K562 (cell line): ENCODE measurements around the gene TMEM95. TPM values are rescaled to one million over a fixed set of nuclear protein-coding genes. Genes with fewer than 3 reads are reported as not detected.

ENCODE experiments used
- ELF2 ChIP-seq: fragments of 250-450 bp; sonication (Bioruptor Pico); IDR thresholded peaks from 2 replicates; pipeline ENCODE4 v1.5.0; 2021; ENCODE audit warnings: mild to moderate bottlenecking
- RNF219 ChIP-seq: fragments of 250-450 bp; sonication (Bioruptor Pico); IDR thresholded peaks from 2 replicates; pipeline ENCODE4 v1.5.0; 2022; ENCODE audit warnings: mild to moderate bottlenecking
- SMARCA5 ChIP-seq: fragments of 450-650 bp; IDR thresholded peaks from 2 replicates; pipeline ENCODE4 v1.6.1; 2016
- ZNF318 ChIP-seq, 2 experiments: fragments of 450-650 bp; IDR thresholded peaks; 2 replicates each; pipeline ENCODE4 v1.6.1; 2016; ENCODE audit warnings: mild to moderate bottlenecking in 2 of 2, borderline replicate concordance in 1 of 2, low read depth in 1 of 2, moderate library complexity in 1 of 2
- polyA plus RNA-seq, 8 experiments: library from polyadenylated mRNA; depleted of rRNA in 4 of 8; stranded (reverse) in 5 of 8; unstranded in 3 of 8; fragments of >200 nt; fragmentation: Nextera tagmentation in 2 of 8; fragmentation: Illumina TruSeq in 1 of 8; extraction: Ambion mirVana in 2 of 8; extraction: Trizol in 1 of 8; gene quantifications; 2 replicates each; pipeline versions ENCODE4 v1.2.1 to v1.2.3, GENCODE V29; 2011 to 2014; ENCODE audit warnings: inconsistent platforms in 1 of 8, missing spikeins in 1 of 8
- total RNA-seq, 7 experiments: library from RNA; depleted of rRNA in 6 of 7; stranded (reverse); fragments of >200 nt in 6 of 7; fragmentation: Illumina TruSeq in 2 of 7; extraction: Trizol in 2 of 7; gene quantifications; 2 replicates each; pipeline versions ENCODE4 v1.2.1 to v1.2.3, GENCODE V29; 2011 to 2021; ENCODE audit warnings: low replicate concordance in 1 of 7
- TF ChIP-seq, protein P1 (sequence below): fragments of 450-650 bp; formaldehyde crosslinking; IDR thresholded peaks from 2 replicates; pipeline ENCODE4 v1.4.0; 2022; ENCODE audit warnings: mild to moderate bottlenecking, moderate library complexity

Gene TMEM95
- total and polyA plus RNA-seq, 9 of the 15 experiments (the other 6 are each of a cell fraction or from before 2014, with no cell fraction given), result not detected

- TF ChIP-seq ZNF318 (IDR thresholded peaks at IDR 0.05; ENCODE audit: borderline replicate concordance in 1 of 2, low read depth in 1 of 2) (no peak), SMARCA5 (no peak), RNF219 (no peak), ELF2 (CRISPR knock-in tag) (no peak)
- TF ChIP-seq, protein P1, sequence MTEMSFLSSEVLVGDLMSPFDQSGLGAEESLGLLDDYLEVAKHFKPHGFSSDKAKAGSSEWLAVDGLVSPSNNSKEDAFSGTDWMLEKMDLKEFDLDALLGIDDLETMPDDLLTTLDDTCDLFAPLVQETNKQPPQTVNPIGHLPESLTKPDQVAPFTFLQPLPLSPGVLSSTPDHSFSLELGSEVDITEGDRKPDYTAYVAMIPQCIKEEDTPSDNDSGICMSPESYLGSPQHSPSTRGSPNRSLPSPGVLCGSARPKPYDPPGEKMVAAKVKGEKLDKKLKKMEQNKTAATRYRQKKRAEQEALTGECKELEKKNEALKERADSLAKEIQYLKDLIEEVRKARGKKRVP (CRISPR knock-in tag), result no peak
- TF ChIP-seq, all 486 proteins: peak for 0
These were observed 7.0 kb downstream of the TMEM95 start (continued) for GRCh38 chr17:7361906-7362305.
